Spleen (tissue), 7 donors: ENCODE data around the gene BEND5.

Experiments used
- POLR2A ChIP-seq, 3 donors: fragments of 450-650 bp; IDR thresholded peaks; one replicate each; pipeline ENCODE4 v1.5.1; 2017; ENCODE audit warnings: antibody characterized with exemption in 3 of 3, mild to moderate bottlenecking in 1 of 3
- POLR2AphosphoS5 ChIP-seq, 3 donors: sonication (generic); formaldehyde crosslinking; IDR thresholded peaks; one replicate each; pipeline ENCODE4 v1.5.1; 2017; ENCODE audit warnings: antibody characterized with exemption in 3 of 3
- TF ChIP-seq, protein P1 (sequence below), 11 experiments: fragments of 200-600 bp in 7 of 11; fragments of 450-650 bp in 4 of 11; sonication (generic) in 4 of 11; IDR thresholded peaks in 8 of 11; conservative IDR thresholded peaks in 3 of 11; 1 replicate in 7 of 11; 2 replicates in 4 of 11; pipeline versions ENCODE4 v1.4.0 to v1.8.0; 2016 to 2021; ENCODE audit warnings: antibody characterized with exemption in 11 of 11, inconsistent platforms in 4 of 11, mild to moderate bottlenecking in 1 of 11
- donor health status: DM: no; HTN: no; CAD: no; lungs with moderate emphysema.
- donor health status: DM: no; HTN: no; CAD: no.
- donor health status: DM: no; HTN: no; CAD: no.

DNA sequence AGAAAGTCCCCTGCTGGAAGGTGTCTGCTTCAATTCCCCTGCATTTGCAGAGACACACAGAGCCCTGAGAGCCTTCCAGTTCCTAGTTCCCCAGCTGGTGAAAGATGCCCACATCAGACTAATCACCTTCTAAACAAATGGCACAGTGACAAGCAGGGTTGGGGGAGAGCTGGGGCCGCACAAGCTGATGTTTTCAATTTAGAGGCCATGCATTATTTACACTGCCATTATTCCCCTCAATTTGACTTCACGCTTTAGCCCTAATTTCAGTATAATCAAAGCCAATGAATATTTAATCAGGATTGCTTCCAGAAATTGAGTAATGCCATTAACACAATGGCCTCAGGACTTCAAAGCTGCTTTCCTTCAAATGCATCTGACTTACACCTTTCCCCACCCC lies 81.5 kb downstream of the BEND5 start:
- TF ChIP-seq, protein P1, sequence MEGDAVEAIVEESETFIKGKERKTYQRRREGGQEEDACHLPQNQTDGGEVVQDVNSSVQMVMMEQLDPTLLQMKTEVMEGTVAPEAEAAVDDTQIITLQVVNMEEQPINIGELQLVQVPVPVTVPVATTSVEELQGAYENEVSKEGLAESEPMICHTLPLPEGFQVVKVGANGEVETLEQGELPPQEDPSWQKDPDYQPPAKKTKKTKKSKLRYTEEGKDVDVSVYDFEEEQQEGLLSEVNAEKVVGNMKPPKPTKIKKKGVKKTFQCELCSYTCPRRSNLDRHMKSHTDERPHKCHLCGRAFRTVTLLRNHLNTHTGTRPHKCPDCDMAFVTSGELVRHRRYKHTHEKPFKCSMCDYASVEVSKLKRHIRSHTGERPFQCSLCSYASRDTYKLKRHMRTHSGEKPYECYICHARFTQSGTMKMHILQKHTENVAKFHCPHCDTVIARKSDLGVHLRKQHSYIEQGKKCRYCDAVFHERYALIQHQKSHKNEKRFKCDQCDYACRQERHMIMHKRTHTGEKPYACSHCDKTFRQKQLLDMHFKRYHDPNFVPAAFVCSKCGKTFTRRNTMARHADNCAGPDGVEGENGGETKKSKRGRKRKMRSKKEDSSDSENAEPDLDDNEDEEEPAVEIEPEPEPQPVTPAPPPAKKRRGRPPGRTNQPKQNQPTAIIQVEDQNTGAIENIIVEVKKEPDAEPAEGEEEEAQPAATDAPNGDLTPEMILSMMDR (IDR thresholded peaks at IDR 0.05 in 8 of 11, conservative IDR thresholded peaks at IDR 0.05 in 3 of 11), result no peak
- no peak for TF ChIP-seq POLR2AphosphoS5 (IDR thresholded peaks at IDR 0.05)
- TF ChIP-seq POLR2A (IDR thresholded peaks at IDR 0.05), result no peak
